ENCODE results near the gene TEKT3.

The TEKT3 gene

DNA sequence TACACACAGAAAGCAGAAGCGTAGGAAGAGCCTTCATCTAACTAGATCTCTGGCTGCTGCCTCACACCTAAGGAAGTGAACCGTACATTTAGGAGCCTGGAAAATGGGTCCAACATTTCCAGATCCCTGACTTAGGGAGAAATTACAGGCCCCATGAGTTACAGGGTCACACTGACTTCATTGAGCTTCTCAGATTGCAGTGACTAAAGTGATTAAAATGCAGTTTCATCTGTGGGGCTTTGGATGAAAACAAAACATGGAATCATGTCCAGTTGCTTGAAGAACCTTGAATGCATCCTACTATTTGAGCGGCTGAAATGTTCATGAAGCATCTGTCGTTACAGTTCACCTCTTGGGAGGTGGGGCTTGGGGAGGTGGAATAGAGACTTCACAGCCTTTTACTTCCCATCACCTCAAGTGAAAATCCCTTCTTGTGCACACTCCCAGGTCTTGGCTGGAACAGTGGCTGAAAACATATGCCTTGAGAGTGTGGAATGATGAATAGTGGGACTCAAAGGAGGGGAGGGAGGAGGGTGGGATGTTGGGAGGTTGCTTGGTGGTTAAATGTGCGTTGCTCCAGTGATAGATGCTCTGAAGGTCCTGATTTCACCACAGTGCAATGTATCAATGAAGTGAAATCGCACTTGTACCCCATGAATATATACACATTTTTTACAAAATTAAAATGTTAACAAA lies 19.7 kb downstream of the TEKT3 start:
- Histone ChIP-seq H3K9me3 (ENCODE audit: control insufficient read depth, low read length) (no peaks in the 10 kb centered on the region), H3K4me3 (ENCODE audit: low read depth, low read length) (no peak overlapping the region), H3K4me1 (no peaks in the 10 kb centered on the region), H3K4me2 (ENCODE audit: low read length) (no peak overlapping the region), H3K27me3 (ENCODE audit: control insufficient read depth, insufficient read depth, low read length) (no peaks in the 10 kb centered on the region), H3K9ac (no peak overlapping the region), H2AFZ (no peak overlapping the region), H3K79me2 (no peaks in the 10 kb centered on the region), H3K27ac (no peak overlapping the region), H3K36me3 (ENCODE audit: control insufficient read depth, insufficient read depth, low read length) (no peaks in the 10 kb centered on the region)
- TF ChIP-seq, protein P1, sequence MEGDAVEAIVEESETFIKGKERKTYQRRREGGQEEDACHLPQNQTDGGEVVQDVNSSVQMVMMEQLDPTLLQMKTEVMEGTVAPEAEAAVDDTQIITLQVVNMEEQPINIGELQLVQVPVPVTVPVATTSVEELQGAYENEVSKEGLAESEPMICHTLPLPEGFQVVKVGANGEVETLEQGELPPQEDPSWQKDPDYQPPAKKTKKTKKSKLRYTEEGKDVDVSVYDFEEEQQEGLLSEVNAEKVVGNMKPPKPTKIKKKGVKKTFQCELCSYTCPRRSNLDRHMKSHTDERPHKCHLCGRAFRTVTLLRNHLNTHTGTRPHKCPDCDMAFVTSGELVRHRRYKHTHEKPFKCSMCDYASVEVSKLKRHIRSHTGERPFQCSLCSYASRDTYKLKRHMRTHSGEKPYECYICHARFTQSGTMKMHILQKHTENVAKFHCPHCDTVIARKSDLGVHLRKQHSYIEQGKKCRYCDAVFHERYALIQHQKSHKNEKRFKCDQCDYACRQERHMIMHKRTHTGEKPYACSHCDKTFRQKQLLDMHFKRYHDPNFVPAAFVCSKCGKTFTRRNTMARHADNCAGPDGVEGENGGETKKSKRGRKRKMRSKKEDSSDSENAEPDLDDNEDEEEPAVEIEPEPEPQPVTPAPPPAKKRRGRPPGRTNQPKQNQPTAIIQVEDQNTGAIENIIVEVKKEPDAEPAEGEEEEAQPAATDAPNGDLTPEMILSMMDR (IDR thresholded peaks at IDR 0.05): no peak

DNA sequence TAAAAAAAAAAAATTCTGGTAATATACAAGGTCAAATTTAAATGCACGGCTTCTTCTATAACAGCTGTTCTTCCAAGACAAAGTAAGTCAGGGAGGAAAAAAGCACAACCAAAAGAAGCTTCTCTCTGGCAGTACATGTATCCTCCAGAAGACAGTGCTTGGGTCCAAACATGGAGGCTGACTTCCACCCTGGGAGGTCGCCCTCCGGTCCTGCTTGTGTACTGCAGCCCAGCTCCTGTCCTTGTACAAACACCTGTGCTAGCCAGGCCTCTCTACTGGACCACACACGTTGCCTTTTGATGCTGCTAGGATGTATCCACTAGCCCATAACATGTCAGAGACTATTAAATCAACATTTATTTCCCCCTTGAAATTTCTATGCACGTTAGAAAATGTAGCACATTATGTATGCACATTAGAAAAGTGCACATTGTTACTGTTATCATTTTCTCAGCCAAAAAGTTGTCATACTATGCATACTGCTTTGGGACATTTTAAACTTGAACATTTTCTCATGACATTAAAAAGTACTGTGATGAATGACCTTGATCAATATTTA lies 21.9 kb downstream of the TEKT3 start:
- Histone ChIP-seq H3K4me3 (ENCODE audit: low read depth, low read length) (no peak overlapping the region), H3K4me2 (ENCODE audit: low read length) (no peak overlapping the region), H3K36me3 (ENCODE audit: control insufficient read depth, insufficient read depth, low read length) (no peaks in the 10 kb centered on the region), H3K9ac (no peak overlapping the region), H3K79me2 (no peaks in the 10 kb centered on the region), H3K9me3 (ENCODE audit: control insufficient read depth, low read length) (no peaks in the 10 kb centered on the region), H3K27me3 (ENCODE audit: control insufficient read depth, insufficient read depth, low read length) (no peaks in the 10 kb centered on the region), H2AFZ (no peak overlapping the region), H3K27ac (no peak overlapping the region), H3K4me1 (no peaks in the 10 kb centered on the region)
- TF ChIP-seq, protein P1 (IDR thresholded peaks at IDR 0.05): no peak

DNA sequence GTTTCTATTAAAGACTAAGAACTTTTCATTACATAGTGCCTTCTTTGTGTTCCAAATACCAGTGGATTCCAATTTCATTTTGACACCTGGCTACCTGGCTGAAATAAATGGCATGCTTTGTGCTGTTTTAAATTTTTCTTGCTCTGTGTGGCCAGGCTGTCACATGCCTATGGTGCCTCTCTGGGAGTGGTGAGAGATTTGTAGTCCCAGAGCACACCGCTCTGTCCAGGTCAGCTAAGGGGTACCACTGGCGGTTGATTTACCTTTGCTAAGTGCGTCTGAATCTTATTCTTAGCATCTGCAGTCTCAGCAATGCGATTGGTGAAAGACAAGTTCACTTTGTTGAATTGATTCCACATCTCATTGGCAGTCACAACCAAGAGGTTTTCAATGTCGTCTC lies 29.4 kb downstream of the TEKT3 start:
- Histone ChIP-seq H3K27ac (no peak overlapping the region), H3K36me3 (ENCODE audit: control insufficient read depth, insufficient read depth, low read length) (no peaks in the 10 kb centered on the region), H3K4me2 (ENCODE audit: low read length) (no peak overlapping the region), H2AFZ (no peak overlapping the region), H3K4me1 (no peaks in the 10 kb centered on the region), H3K4me3 (ENCODE audit: low read depth, low read length) (no peak overlapping the region), H3K9ac (no peak overlapping the region), H3K9me3 (ENCODE audit: control insufficient read depth, low read length) (no peaks in the 10 kb centered on the region), H3K27me3 (ENCODE audit: control insufficient read depth, insufficient read depth, low read length) (no peaks in the 10 kb centered on the region), H3K79me2 (no peaks in the 10 kb centered on the region)
- TF ChIP-seq, protein P1 (IDR thresholded peaks at IDR 0.05): no peak

DNA sequence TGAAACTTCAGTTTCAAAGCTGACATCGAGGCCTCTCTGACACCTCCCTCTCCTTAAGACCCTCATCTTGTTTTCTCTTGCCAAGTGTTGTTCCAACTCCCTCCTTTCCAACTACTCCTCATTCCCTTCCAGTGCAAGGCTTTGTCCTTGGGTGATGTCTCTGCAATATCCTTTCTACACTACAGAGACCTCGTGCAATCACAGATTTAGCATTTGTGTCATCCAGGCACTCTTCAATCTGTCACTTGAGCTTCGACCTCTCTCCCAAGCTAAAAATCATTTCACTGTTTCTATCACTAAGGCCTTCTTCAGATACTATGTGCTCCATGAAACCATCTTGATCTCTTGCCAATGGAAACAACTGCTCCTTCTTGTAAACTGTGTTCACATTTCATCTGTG lies 31.6 kb downstream of the TEKT3 start:
- no peaks in the 10 kb centered on the region for H3K36me3 ChIP-seq (ENCODE audit: control insufficient read depth, insufficient read depth, low read length)
- TF ChIP-seq, protein P1 (IDR thresholded peaks at IDR 0.05): no peak
- H3K9ac ChIP-seq: no peak overlapping the region
- H3K79me2 ChIP-seq: no peaks in the 10 kb centered on the region
- no peak overlapping the region for H3K27ac ChIP-seq
- H3K9me3 ChIP-seq (ENCODE audit: control insufficient read depth, low read length): no peaks in the 10 kb centered on the region
- no peak overlapping the region for H3K4me2 ChIP-seq (ENCODE audit: low read length)
- H2AFZ ChIP-seq: no peak overlapping the region
- H3K4me1 ChIP-seq: no peaks in the 10 kb centered on the region
- no peak overlapping the region for H3K4me3 ChIP-seq (ENCODE audit: low read depth, low read length)
- no peaks in the 10 kb centered on the region for H3K27me3 ChIP-seq (ENCODE audit: control insufficient read depth, insufficient read depth, low read length)

- Histone ChIP-seq H3K9me3 (ENCODE audit: control insufficient read depth, low read length) (no peaks in the 10 kb centered on the region), H3K79me2 (no peaks in the 10 kb centered on the region), H3K27ac (no peak overlapping the region), H3K4me1 (no peaks in the 10 kb centered on the region), H3K36me3 (ENCODE audit: control insufficient read depth, insufficient read depth, low read length) (no peaks in the 10 kb centered on the region), H3K9ac (no peak overlapping the region), H3K27me3 (ENCODE audit: control insufficient read depth, insufficient read depth, low read length) (no peaks in the 10 kb centered on the region), H3K4me2 (ENCODE audit: low read length) (no peak overlapping the region), H2AFZ (no peak overlapping the region), H3K4me3 (ENCODE audit: low read depth, low read length) (no peak overlapping the region)
- TF ChIP-seq, protein P1 (IDR thresholded peaks at IDR 0.05): no peak
These were observed 32.2 kb downstream of the TEKT3 start for GRCh38 chr17:15309236-15309635.
